ENCODE data around the gene S100A3. TPM values are rescaled to one million over a fixed set of nuclear protein-coding genes. Genes with fewer than 3 reads are reported as not detected.

The S100A3 gene
- total and polyA plus RNA-seq, 4 donors: 3.0 to 8.0 (median 6.0) TPM

DNA sequence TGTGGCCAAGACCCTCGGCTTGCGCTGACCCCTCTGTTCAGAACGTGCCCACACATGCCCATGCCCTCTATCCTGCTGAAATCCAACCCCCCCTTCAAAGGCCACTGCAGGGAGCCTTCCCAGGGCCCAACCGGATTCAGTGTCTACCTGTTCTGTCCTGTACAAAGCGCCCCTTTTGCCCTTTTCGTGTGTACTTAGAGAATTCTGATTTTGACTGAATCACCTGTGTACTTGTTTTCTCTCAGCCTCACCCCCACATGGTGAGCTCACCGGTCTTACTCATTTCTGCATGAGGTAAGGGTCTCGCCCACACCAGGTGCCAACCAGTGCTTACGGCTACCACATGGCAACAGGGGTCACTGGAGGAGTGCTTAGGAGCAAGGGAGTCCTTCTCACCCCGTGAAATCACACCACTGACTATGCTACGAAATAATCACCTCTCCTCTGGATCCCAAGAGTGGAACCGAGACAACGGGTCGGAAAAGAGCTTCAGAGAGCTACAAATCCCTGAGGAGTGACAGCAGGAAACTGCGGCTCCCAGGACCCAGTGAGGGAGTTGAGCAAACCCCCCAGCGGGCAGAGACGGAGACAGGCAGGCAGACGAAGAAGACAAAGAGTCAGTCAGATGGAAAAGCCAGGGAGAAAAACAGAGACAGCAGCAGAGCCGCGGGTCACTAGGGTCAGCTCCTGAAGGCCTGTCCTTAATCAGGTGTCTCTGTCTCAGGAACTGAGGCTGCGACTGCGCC lies 18.7 kb upstream of the S100A3 start:
- ATAC-seq (ENCODE audit: insufficient read depth, low FRiP score) (no peak), DNase-seq (no peak)

GRCh38 chr1:153566414-153567371 lies 17.6 kb upstream of the S100A3 start:
- no peak overlapping the region for H3K4me3 ChIP-seq
- no peaks in the 10 kb centered on the region for H3K27me3 ChIP-seq (ENCODE audit: control insufficient read depth in 3 of 3, insufficient read depth in 3 of 3, low read length in 2 of 3)
- peaks cover 10 to 31% (median 16%) of the 10 kb centered on the region in 5 donors for H3K4me1 ChIP-seq (ENCODE audit: control insufficient read depth in 5 of 5, insufficient read depth in 5 of 5, low read length in 5 of 5)
- H3K36me3 ChIP-seq (ENCODE audit: control insufficient read depth in 4 of 4, insufficient read depth in 4 of 4, low read length in 4 of 4): no peaks in the 10 kb centered on the region
- ATAC-seq (ENCODE audit: insufficient read depth, low FRiP score) (peak; percentile 85), DNase-seq (peak; percentile 53 to 82 (median 73))
- peak overlapping the region in 1 of 2 donors; percentile 42 for H3K9ac ChIP-seq (ENCODE audit: insufficient read depth in 1 of 2, low read length in 2 of 2)
- peak overlapping the region; percentile 86 to 99 for H3K27ac ChIP-seq (ENCODE audit: low read depth in 1 of 2, low read length in 1 of 2)
- H3K9me3 ChIP-seq (ENCODE audit: control insufficient read depth in 4 of 4, insufficient read depth in 3 of 4, low read length in 3 of 4): no peaks in the 10 kb centered on the region
- TF ChIP-seq, protein P1, sequence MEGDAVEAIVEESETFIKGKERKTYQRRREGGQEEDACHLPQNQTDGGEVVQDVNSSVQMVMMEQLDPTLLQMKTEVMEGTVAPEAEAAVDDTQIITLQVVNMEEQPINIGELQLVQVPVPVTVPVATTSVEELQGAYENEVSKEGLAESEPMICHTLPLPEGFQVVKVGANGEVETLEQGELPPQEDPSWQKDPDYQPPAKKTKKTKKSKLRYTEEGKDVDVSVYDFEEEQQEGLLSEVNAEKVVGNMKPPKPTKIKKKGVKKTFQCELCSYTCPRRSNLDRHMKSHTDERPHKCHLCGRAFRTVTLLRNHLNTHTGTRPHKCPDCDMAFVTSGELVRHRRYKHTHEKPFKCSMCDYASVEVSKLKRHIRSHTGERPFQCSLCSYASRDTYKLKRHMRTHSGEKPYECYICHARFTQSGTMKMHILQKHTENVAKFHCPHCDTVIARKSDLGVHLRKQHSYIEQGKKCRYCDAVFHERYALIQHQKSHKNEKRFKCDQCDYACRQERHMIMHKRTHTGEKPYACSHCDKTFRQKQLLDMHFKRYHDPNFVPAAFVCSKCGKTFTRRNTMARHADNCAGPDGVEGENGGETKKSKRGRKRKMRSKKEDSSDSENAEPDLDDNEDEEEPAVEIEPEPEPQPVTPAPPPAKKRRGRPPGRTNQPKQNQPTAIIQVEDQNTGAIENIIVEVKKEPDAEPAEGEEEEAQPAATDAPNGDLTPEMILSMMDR (IDR thresholded peaks at IDR 0.05; ENCODE audit: control extremely low read depth, extremely low read depth): no peak
- WGBS, 2 donors: 32 to 44% methylated on average over 16 of the region's 16 CpGs

More for the DNA sequence above, 18.7 kb upstream of the S100A3 start:
- Histone ChIP-seq H3K27me3 (ENCODE audit: control insufficient read depth in 3 of 3, insufficient read depth in 3 of 3, low read length in 2 of 3) (no peaks in the 10 kb centered on the region), H3K9ac (ENCODE audit: insufficient read depth in 1 of 2, low read length in 2 of 2) (no peak overlapping the region), H3K36me3 (ENCODE audit: control insufficient read depth in 4 of 4, insufficient read depth in 4 of 4, low read length in 4 of 4) (no peaks in the 10 kb centered on the region), H3K27ac (ENCODE audit: low read depth in 1 of 2, low read length in 1 of 2) (peak overlapping the region in 1 of 2 donors; percentile 79), H3K9me3 (ENCODE audit: control insufficient read depth in 4 of 4, insufficient read depth in 3 of 4, low read length in 3 of 4) (no peaks in the 10 kb centered on the region), H3K4me3 (no peak overlapping the region), H3K4me1 (ENCODE audit: control insufficient read depth in 5 of 5, insufficient read depth in 5 of 5, low read length in 5 of 5) (peaks cover 10 to 31% (median 16%) of the 10 kb centered on the region in 5 donors)
- TF ChIP-seq, protein P1 (IDR thresholded peaks at IDR 0.05; ENCODE audit: control extremely low read depth, extremely low read depth): no peak
- whole genome bisulfite sequencing, 2 donors: 79 to 87% methylated on average over 22 of the region's 22 CpGs

DNA sequence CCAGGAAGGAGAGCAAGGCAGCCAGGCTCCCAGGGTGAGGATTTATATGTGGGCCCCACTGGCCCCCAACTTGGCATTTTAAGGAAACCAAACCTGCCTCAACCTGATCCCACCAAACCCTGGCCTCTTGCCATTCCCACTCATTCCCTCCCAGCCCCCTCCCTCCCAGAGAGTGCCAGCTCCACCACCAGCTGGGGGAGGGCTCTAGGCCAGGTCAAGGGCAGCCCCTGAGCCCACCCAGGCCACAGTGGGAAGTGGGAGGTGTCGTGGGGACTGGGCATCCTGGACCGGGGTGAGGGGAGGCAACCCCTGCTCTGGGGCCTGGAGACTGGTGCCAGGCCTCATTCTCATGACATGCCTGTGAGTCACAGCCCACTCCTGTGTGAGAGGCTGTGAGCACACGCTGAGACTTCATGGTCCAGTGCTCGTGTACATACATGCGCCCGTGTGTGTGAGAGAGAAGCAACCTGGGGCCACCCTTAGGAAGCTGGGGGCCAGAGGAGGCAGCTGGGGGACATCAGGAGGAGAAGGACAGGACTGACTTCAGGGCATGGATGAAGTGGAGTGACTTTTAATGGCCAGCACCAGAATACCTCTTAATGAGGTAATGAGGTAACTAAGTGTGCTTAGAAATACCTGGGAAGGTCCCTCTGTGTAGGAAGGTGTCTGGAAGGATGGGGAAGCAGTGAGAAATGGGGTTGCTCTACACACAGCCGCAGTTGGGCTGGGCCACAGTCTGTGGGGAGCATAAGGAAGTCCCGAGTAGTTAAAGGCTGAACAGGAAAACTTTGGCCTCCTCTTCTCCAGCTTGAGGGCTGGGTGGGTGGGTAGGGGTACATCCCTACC lies 16.7 kb upstream of the S100A3 start, which contains the start of gene S100A2:
Gene S100A2, minus strand, starts transcription at position 316 of the 846 bp plus-strand sequence. CDS start 1,967 bp downstream, outside the sequence.
- H3K4me3 ChIP-seq: no peak within 1 kb of the TSS
- H3K9ac ChIP-seq (ENCODE audit: insufficient read depth in 1 of 2, low read length in 2 of 2): peak within 1 kb of the TSS in 1 of 2 donors; percentile 42
- TF ChIP-seq, protein P1 (IDR thresholded peaks at IDR 0.05; ENCODE audit: control extremely low read depth, extremely low read depth): no peak
- WGBS, 2 donors: 26 to 39% methylated on average over 8 of the region's 8 CpGs
- H3K9me3 ChIP-seq (ENCODE audit: control insufficient read depth in 4 of 4, insufficient read depth in 3 of 4, low read length in 3 of 4): no peaks in the 10 kb centered on the region
- peak within 1 kb of the TSS; percentile 86 to 99 for H3K27ac ChIP-seq (ENCODE audit: low read depth in 1 of 2, low read length in 1 of 2)
- peak in 2 of 3 donors; percentile 16 to 27 for DNase-seq
- H3K27me3 ChIP-seq (ENCODE audit: control insufficient read depth in 3 of 3, insufficient read depth in 3 of 3, low read length in 2 of 3): no peaks in the 10 kb centered on the region
- H3K4me1 ChIP-seq (ENCODE audit: control insufficient read depth in 5 of 5, insufficient read depth in 5 of 5, low read length in 5 of 5): peaks cover 10 to 34% (median 18%) of the 10 kb centered on the region in 5 donors
- peak; percentile 37 for ATAC-seq (ENCODE audit: insufficient read depth, low FRiP score)
- no peaks in the 10 kb centered on the region for H3K36me3 ChIP-seq (ENCODE audit: control insufficient read depth in 4 of 4, insufficient read depth in 4 of 4, low read length in 4 of 4)

Data from lung (tissue), 12 donors.